ENCODE measurements around the gene CCDC160. TPM values are rescaled to one million over a fixed set of nuclear protein-coding genes. Genes with fewer than 3 reads are reported as not detected.
"Not testable (repeated sequence)": the region's sequence is repeated elsewhere in the genome, so short reads cannot be mapped to it uniquely, and the experiment has no call there.

CCDC160 gene
- total RNA-seq: not detected

DNA sequence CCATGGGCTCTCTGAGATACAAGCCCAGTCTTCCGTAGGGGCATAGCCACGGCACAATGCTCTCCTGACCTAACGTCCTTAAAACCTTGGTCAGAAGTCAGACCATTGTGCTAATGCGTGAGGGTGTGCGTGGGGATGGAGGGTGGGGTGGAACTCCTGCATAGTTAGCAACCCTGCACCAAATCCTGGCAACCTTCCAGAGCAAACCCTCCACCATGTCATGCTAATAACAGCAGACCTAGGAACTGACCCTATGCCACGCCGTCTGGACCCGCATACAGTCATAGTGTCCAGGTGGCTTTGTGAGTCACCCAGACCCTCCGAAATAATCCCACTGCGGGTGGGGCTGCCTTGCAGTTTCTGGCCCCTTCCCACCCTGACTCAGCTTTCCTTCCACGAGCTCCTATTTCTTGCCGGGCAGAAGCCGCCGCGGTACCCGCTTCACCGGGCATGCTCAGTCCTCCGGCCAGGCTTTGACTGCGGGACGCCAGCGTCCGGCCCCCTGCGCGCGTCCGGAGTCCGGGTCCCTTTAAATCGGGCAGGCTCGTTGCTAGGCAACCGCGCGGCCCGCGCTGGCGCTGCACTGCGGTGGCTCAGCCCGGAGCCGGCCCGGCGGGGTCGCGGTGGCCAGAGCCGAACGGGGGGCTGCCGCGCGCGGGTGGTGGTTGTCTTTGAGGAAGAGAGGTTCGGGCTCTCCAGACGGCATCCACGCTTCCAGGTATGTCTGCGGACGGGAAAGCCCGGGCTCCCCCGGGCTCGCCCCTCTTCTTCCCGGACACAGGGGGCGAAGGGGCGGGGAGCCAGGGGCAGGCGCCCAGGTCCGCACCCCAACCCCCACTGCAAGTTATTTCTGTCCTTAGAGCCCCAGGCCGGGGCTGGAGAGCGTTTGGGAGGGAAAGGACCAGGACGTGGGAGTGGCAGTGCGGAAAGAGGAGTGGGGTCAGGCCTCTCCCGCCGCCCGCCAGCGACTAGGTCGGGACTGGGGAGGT, at the start of gene CCDC160:
Gene CCDC160, plus strand, starts transcription at position 557 of the 989 bp plus-strand sequence. CDS start 7,619 bp downstream, outside the sequence.
- DNase-seq: no peak

DNA sequence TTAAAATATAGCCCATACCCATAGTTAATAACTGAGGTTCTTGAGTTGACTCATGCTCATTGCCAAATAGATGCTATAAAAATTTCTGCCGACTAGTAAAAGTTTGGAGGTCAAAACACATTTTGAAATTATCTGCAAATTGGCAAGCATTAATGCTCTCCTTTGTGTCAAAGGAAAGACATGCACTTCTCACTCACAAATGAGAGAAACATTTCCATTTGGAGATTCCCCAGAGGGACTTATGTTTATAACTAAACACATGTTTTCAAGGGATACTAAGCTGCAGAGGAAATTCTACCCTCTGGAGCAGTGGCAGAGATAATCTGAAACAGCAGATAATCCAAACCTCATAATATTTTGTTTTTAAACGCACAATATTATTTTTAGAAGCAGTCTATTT, 45.7 kb upstream of the CCDC160 start:
- no peak for DNase-seq

DNA sequence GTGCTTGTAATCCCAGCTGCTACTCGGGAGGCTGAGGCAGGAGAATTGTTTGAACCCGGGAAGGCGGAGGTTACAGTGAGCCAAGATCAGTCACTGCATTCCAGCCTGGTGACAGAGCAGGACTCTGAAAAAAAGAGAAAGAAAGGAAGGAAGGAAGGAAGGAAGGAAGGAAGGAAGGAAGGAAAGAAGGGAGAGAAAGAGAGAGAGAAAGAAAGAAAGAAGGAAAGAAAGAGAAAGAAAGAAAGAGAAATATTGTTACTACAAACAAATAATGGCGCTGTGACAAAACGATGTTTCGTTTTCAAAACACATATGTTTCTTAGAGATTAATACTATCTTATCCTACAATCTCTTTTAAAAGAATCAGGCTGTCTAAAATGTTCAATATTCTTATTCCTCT, 42.1 kb upstream of the CCDC160 start:
- DNase-seq: no peak

DNA sequence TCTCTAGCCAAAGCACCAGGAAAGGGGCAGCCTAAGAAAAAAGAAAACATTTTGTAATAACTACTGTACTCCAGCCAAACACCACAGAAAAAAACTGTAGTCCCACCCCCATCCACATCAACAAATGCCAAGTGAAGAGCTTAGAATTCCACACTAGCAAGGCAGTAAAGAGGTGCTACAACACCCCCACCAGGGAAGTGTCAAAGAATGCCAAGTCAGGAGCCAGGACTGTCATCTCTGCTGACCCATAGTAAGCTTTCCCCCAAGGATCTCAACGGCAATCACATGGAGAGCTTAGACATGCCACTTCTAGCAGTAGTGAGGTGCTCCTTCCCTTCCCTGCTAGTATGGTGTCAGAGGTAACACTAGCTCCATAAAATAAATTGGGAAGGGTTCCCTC, 34.4 kb upstream of the CCDC160 start:
- no peak for DNase-seq

DNA sequence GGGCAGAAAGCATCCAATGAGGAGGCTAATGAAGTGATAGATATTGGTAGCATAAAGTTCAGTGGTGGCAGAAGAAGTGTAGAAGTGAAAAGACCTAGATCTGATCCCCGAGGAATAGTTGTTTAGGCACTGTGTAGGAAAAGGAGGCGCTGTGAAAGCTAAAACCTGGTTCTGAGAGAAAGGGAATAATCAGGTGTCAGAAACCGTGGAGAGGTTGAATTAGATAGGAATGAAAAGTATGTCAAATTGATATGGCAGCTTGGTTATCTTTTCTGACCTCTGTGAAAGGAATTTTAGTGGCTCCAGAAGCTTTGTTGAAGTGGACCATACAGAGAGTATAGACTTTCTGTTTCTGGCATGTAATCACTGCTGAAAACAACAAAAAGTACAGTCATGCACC, 30.8 kb upstream of the CCDC160 start:
- DNase-seq: no peak

DNA sequence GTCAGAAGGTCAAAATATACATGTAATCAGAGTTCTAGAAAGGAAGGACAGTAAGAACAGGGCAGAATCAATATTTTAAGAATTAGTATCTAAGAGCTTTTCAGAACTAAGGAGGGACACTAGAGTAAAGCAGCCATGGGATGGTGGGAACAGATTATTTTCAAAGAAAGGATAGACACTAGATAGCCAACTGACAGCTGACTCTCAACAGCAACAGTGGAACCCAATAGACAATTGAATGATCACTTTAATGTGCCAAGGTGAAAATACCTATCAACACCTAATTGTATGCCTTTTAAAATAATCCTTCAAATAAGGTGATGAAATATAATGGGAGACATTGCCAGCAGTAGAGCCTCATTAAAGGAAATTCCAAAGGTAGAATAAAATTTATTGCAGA, 26.5 kb upstream of the CCDC160 start:
- DNase-seq: no peak

DNA sequence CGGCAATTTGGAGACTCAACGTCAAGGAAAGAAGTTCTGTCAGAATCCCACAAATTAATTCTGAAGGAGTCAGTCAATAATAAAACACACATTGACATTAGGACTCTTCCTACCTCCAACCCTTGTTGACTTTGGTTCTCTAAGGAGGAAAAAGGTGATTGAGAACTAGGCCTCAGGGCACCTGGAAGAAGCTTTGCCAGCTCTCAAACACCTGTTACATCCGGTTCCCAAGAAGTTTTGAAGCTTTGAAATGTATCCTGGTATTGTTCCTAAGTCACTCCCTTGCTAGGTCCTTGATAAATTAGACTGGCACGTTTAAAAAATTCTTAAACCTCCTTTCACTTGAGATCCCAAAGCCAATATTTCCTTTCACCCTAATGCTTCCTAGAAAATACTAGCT, 1.7 kb upstream of the CCDC160 start:
- no peak for DNase-seq

DNA sequence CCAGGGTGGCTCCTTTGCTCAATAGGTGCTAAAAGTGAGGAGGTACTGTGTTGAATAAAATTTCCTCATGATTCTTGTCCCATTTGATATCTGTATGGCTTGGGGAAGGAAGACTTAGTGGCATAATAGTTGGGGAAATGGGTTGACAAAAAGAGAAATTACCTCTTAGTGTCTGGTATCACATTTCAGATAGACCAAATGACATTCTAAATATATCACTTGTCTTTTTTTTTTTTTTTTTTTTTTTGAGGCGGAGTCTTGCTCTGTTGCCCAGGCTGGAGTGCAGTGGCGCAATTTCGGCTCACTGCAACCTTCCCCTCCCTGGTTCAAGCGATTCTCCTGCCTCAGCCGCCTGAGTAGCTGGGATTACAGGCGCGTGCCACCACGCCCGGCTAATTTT, 1.2 kb downstream of the CCDC160 start:
- not testable (repeated sequence) for DNase-seq

DNA sequence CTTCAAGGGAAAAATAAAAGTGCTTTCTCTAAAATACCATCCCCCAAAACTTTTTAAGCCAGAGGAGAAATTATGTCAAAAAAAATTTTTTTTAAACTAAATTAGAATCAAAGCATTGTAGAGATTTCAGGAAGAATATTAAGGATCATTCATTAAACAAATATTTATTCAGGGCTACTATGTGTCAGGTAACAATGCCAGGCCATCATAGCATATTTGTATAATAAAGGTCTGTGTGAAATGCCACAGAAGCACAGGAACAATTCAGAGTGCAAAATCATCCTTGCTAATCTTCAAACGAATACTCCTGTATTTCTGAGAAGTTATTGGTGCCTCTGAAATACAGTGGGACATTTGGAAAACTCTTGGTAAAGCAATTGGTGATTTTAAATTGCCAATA, 2.0 kb downstream of the CCDC160 start:
- no peak for DNase-seq

DNA sequence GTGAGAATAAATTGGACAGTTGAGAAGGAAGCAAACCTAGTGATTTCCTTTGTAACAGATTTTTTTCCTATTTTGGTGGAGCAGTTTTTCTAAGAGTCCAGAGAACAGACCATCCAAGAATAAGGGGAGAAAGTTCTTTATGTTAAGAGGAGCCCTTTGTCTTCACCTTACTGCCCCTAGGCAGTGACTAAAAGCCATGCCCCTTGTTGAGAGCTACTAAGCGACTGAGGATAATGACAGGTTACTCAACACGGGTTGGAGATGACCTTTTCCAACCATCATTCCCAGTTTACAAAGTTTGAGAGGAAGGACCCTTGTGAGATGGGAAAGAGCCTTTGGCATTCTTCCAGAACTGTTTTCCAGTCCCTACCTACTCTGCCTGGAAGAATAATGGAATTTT, 3.2 kb downstream of the CCDC160 start:
- no peak for DNase-seq

DNA sequence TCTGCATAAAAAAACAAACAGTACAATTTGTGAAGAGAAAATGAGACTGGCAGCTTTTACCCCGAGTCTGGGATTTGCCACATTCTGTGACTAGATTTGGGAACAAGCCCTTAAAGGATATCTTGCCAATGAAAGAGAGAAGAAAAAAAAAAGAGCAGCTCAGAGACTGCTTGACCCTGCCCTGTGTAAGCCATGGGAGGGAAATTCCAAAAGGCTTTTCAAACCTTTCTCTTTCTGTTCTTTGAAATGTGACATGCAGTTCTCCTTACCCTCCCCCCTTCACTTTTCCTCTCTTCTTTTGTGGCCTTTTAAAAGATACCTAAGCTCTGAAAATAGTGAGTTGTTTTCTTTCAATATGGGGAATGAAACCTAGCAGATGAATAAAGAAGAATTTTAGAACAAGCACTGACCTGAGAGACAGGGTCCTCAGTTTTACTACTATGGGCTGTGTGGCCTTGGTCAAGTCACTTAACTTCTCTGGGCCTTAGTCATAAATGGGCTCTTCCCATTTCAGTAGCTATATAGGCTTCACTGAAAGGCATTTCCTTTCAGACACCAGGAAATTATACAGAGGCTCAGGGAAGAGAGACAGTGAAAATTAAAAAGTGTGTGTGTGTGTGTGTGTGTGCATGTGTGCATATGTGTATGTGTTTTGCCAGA, 5.1 kb downstream of the CCDC160 start:
- no peak for DNase-seq

DNA sequence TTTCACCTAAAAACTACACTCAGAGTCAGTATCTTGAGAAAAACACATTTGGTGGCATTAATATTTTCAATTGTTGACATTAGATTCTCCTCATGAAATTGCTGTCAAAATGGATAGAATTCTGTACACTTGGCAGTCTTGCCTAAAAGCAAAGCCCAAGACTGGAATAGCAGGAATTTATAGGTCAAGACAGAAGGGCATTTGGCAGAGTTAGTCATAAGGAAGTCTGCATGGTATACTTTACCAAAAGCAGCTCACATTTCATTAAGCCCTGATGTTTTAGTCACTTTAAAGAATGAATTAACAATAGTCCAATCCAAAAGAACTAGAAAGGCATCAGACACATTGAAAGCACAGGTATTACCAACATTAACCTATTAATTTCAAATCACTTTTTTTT, 7.1 kb downstream of the CCDC160 start:
- DNase-seq: no peak

DNA sequence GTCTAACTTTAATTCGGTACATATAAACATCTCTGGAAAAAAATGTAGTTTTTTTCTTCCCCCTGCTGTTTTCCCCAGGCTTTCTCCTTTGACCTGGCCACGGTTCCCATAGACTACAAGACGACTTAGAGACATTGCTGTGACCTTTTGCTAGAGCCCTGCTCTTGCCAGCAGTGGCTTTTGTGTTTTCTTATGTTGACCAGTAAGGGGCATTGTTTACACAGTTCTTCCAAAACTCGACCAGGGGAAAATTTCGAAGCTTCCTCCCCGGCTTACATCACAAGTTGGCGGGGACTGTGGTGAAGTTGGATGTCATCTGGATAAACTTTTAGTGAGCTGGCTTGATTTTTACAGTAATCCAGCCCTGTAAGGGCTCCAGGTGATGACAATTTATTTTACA, 9.3 kb downstream of the CCDC160 start:
- DNase-seq: no peak

DNA sequence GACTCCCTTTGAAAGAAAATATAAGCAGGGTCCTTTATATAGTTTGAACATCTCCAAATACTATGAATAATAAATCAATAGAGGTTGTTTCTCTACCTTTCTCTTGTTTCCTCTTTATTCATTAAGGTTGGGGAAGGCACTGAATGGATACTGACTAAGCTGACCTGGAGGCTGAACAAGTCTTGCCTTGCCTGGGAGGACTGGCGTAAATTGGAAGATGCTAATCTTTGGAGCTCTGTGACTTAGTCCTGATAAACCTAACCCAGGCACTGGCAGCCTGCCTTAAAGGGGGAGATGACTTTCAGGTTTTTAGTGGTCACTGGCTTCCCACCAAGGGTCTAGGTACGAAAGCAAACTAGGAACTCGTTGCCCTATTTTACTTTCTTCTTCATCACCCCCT, 10.5 kb downstream of the CCDC160 start:
- no peak for DNase-seq

DNA sequence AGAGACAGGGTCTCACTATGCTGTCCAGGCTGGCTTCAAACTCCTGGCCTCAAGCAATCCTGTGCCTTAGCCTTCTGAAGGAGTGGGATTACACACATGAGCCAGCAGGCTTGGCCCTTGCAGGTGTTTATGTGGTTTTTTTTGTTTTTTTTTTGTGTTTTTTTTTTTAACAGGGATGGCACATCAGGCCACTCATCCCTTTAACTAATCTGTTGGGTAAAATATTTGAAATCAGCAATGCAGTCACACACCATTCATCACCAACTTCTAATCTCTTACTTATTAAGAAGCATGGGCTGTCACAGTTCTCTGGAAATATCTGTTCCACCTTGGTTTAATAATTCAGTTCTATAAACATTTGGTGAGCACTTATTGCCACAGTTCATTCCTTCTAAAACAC, 12.3 kb downstream of the CCDC160 start:
- no peak for DNase-seq

DNA sequence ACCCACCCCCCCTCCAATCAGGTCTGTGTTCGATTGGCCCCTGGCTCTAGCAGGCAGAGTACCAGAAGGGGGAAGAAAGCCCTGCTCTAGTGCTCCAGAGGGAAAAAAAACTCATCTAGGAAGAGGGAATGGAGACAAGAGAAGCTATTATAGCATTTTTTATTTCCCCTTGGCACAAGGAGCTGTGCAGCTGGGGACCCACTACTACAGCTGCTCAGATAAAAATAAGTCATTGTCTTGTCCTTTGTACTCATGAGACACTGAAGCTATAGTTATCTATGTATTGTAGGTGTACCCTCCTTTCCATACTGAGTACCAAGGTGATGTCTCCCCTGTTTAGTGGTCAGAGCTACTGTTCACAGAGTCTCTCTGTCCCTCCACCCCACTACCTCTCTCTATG, 14.3 kb downstream of the CCDC160 start:
- no peak for DNase-seq

DNA sequence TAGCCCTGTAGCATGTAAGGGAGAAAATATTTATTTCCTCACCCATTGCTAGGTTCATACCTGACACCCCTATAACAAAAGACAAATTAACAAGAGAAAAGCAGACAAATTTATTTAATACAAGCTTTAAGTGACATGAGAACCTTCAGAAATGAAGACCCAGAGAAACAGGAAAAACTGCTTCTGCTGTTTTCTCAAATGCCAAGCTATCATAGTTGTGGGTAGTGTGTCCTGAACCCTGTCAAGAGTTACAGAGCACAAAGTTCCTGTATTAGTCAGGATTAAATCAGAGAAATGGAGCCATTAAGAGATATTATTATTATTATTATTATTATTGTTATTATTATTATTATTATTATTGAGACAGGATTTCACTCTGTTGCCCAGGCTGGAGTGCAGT, 17.5 kb downstream of the CCDC160 start:
- DNase-seq: no peak

DNA sequence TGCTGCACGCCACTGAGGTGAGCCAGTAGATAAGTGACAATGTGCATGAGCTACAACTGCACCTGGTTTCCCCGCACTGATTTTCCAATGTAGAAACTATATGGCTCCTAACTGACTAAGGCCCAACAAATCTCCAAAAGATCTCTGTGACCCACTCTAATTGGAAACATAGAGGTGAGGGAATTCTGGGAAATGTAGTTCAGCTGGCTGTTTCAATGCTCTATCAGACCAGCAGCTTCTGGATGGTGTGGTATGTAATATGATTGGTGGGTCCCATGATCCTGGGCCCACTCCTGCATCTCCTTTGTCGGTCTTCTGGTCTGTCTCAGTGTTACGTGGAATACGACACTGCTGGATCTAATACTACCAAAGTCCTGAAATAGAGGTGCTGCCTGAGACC, 18.6 kb downstream of the CCDC160 start:
- DNase-seq: no peak

DNA sequence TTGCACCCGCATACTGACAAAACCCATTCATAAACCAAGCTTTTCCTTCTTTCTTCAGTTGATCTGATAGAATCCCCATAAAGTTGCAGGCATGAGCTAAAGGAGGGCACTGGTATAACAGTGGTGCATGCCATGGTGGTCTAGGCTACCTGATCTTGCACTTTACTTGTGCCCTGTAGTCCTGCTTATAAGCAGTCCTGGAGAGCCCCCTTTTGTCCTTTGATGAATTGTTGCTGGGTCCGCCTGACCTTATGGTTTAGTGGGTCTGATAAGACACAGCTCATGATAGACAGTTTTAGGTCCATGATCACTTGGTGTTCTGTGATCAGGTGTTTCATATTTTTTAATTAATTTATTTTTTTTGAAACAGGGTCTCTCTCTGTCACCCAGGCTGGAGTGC, 19.7 kb downstream of the CCDC160 start:
- no peak for DNase-seq

DNA sequence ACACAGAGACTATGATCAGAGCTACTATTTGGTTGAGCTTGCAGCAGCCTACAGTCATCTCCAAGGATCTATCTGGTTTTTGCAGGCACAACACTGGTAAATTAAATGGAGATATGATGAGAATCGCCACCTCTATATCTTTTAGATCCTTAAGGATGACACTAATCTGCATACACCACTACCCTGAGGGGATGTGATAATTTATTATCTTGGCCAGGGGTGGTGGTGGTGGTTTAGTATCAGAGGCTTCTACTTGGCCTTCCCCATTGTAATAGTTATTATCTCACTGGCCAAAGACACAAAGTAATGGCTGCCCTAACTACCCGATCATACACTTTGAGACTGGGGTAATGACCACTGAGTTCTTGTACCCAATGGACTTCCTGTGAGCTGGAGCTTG, 21.2 kb downstream of the CCDC160 start:
- DNase-seq: no peak

DNA sequence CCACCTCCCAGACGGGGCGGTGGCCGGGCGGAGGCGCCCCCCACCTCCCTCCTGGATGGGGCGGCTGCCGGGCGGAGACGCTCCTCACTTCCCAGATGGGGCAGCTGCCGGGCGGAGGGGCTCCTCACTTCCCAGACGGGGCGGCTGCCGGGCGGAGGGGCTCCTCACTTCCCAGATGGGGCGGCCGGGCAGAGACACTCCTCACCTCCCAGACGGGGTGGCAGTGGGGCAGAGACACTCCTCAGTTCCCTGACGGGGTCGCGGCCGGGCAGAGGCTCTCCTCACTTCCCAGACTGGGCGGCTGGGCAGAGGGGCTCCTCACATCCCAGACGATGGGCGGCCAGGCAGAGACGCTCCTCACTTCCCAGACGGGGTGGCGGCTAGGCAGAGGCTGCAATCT, 49.0 kb downstream of the CCDC160 start:
- not testable (repeated sequence) for DNase-seq

DNA sequence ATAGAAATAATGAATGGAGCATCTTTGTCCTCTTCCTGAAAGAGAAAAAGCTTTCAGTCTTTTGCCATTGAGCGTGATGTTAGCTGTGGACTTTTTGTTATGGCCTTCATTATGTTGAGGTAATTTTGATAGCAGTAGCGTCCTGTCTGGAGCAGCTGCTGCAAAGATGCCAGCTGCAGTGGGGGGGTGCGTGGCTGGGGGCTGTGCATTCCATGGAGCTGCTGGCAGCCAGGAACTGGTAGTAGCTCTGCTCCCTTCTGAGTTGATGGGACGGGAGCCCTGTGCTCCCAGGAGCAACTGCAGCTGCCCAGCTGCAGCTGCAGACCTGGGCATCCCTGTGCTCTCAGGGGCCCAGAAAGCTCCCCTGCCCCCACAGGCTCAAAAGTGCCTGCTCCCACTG, 50.4 kb downstream of the CCDC160 start:
- DNase-seq: no peak

DNA sequence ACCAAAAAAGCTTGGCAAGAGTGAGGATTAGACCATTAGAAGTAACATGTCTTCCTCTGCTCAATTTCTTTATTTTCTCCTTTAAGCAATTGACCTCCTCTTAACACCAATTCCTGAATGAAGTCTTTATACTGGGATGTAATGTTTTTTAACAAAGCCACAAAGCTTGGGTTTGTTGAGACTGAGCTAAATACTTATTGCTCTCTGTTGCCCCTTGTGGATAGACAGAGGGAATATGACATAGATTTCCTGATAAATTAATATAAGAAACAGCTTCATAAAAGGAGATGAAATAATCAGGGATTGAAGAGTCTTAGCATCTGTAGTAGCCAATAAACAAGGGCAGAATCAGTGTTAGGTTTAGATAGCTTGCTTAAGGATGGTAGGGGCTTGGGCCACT, 57.6 kb downstream of the CCDC160 start:
- DNase-seq: no peak
